Endodermal cell (in vitro differentiated cells): ENCODE results near the gene TPRG1L. TPM values are rescaled to one million over a fixed set of nuclear protein-coding genes. Genes with fewer than 3 reads are reported as not detected.

Experiments used
- DNase-seq: peaks from one replicate; pipeline ENCODE4 v3.0.0-alpha.2; 2017
- H3K27ac ChIP-seq: 2 replicates; pipeline ENCODE4 v1.5.1; 2013; ENCODE audit warnings: mild to moderate bottlenecking, low read depth, low read length, moderate library complexity
- H3K27me3 ChIP-seq: 2 replicates; pipeline ENCODE4 v1.6.1; 2013; ENCODE audit warnings: mild to moderate bottlenecking, low read length, moderate library complexity; ENCODE audit not compliant: insufficient read depth, control insufficient read depth, poor library complexity, severe bottlenecking
- H3K36me3 ChIP-seq: 2 replicates; pipeline ENCODE4 v1.7.0; 2013; ENCODE audit warnings: mild to moderate bottlenecking, low read length, moderate library complexity; ENCODE audit not compliant: control insufficient read depth, insufficient read depth
- H3K4me1 ChIP-seq: one replicate; pipeline ENCODE4 v1.7.0; 2013; ENCODE audit warnings: low read length; ENCODE audit not compliant: control insufficient read depth, insufficient read depth
- H3K4me3 ChIP-seq: 2 replicates; pipeline ENCODE4 v1.5.1; 2013; ENCODE audit warnings: mild to moderate bottlenecking, low read length, moderate library complexity
- H3K9ac ChIP-seq: 2 replicates; pipeline ENCODE4 v1.6.1; 2013; ENCODE audit warnings: mild to moderate bottlenecking, low read length, moderate library complexity; ENCODE audit not compliant: poor library complexity, severe bottlenecking; ENCODE audit errors: extremely low read depth
- H3K9me3 ChIP-seq: 2 replicates; pipeline ENCODE4 v1.6.1; 2013; ENCODE audit warnings: mild to moderate bottlenecking, low read length, moderate library complexity; ENCODE audit not compliant: control insufficient read depth
- H3K27ac Mint-ChIP-seq: 2 replicates; pipeline ENCODE4 v1.8.0; 2020; ENCODE audit warnings: mixed read lengths
- H3K27me3 Mint-ChIP-seq: 2 replicates; pipeline ENCODE4 v1.8.0; 2021; ENCODE audit warnings: mild to moderate bottlenecking, mixed read lengths; ENCODE audit not compliant: insufficient read depth
- H3K36me3 Mint-ChIP-seq: 2 replicates; pipeline ENCODE4 v1.8.0; 2020; ENCODE audit warnings: low read depth, mixed read lengths
- H3K4me1 Mint-ChIP-seq: 2 replicates; pipeline ENCODE4 v1.8.0; 2020; ENCODE audit warnings: mixed read lengths
- H3K4me3 Mint-ChIP-seq: 2 replicates; pipeline ENCODE4 v1.8.0; 2020; ENCODE audit warnings: mild to moderate bottlenecking, moderate library complexity, mixed read lengths
- H3K9me3 Mint-ChIP-seq: 2 replicates; pipeline ENCODE4 v1.8.0; 2020; ENCODE audit warnings: mild to moderate bottlenecking, mixed read lengths
- WGBS, 2 experiments: methylation state at CpG; one replicate each; pipeline versions ENCODE4 v1.1.5 to v1.1.7; 2013; ENCODE audit warnings: missing lambda C conversion rate in 2 of 2, mixed read lengths in 1 of 2; ENCODE audit not compliant: insufficient coverage in 1 of 2, insufficient read length in 1 of 2; 5-methylcytosine and 5-hydroxymethylcytosine counted together
- total RNA-seq, 2 donors: library from RNA; stranded (reverse); fragmentation: NEBNext Ultra II Directional in 1 of 2; extraction: Animal tissue kit (Norgen Biotek cat#: 25700) in 1 of 2; gene quantifications; 2 replicates in 1 of 2; 3 replicates in 1 of 2; pipeline ENCODE4 v1.2.1, GENCODE V29; 2021
- TF ChIP-seq, protein P1 (sequence below): fragments of 200-600 bp; sonication (generic); conservative IDR thresholded peaks from 2 replicates; pipeline ENCODE4 v1.5.0; 2021; ENCODE audit warnings: antibody characterized with exemption, mild to moderate bottlenecking

Gene TPRG1L
- total RNA-seq, 2 donors from 2014 or later: 50.4 to 56.4 TPM

DNA sequence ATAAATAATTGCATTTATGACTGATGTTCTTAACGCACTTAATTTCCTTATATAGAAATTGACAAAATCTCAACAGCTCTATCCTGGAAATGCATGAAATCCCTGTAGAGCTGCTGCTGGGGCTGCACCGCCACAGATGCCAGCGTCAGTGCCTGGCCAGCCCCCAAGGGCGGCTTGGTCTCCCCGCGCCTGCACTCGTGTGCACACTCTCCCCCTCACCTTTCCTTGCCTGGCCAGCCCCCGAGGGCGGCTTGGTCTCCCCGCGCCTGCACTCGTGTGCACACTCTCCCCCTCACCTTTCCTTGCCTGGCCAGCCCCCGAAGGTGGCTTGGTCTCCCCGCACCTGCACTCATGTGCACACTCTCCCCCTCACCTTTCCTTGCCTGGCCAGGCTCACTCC lies 11.3 kb downstream of the TPRG1L start:
- no peak overlapping the region for H3K27ac ChIP-seq
- H3K4me3 ChIP-seq: no peak overlapping the region
- no peaks in the 10 kb centered on the region for H3K9me3 Mint-ChIP-seq
- H3K27ac Mint-ChIP-seq: no peak overlapping the region
- no peak overlapping the region for H3K4me3 Mint-ChIP-seq
- no peaks in the 10 kb centered on the region for H3K27me3 ChIP-seq
- peaks cover 47% of the 10 kb centered on the region for H3K36me3 Mint-ChIP-seq
- DNase-seq: no peak
- TF ChIP-seq, protein P1, sequence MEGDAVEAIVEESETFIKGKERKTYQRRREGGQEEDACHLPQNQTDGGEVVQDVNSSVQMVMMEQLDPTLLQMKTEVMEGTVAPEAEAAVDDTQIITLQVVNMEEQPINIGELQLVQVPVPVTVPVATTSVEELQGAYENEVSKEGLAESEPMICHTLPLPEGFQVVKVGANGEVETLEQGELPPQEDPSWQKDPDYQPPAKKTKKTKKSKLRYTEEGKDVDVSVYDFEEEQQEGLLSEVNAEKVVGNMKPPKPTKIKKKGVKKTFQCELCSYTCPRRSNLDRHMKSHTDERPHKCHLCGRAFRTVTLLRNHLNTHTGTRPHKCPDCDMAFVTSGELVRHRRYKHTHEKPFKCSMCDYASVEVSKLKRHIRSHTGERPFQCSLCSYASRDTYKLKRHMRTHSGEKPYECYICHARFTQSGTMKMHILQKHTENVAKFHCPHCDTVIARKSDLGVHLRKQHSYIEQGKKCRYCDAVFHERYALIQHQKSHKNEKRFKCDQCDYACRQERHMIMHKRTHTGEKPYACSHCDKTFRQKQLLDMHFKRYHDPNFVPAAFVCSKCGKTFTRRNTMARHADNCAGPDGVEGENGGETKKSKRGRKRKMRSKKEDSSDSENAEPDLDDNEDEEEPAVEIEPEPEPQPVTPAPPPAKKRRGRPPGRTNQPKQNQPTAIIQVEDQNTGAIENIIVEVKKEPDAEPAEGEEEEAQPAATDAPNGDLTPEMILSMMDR: no peak
- no peaks in the 10 kb centered on the region for H3K4me1 ChIP-seq
- H3K4me1 Mint-ChIP-seq: no peaks in the 10 kb centered on the region
- peaks cover 27% of the 10 kb centered on the region for H3K36me3 ChIP-seq
- WGBS, 2 experiments: 93 to 96% methylated on average over 7 to 14 of the region's 14 CpGs
- no peaks in the 10 kb centered on the region for H3K27me3 Mint-ChIP-seq
- H3K9me3 ChIP-seq: no peaks in the 10 kb centered on the region
- no peak overlapping the region for H3K9ac ChIP-seq

DNA sequence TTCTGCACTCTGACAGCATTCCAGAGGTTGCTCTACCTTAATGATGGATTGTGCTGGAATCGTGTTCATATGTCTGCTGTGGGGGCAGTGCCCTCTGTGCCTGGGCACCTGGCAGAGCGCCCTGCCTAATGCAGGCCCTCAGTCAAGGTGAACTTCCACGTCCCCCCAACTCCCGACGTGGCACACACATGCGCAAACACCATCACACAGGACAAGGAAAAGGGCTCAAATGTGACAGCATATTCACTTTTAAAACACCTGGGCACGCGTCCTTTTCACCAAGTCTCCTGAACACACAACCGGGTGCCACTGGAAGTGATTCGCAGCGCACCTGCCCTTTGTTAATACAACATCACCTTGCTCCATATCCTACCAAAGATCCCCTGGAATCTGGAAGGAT lies 11.7 kb downstream of the TPRG1L start:
- no peak overlapping the region for H3K27ac ChIP-seq
- H3K27ac Mint-ChIP-seq: no peak overlapping the region
- DNase-seq: no peak
- no peaks in the 10 kb centered on the region for H3K4me1 ChIP-seq
- no peaks in the 10 kb centered on the region for H3K27me3 Mint-ChIP-seq
- 94 to 95% methylated on average over 11 of the region's 11 CpGs for WGBS, 2 experiments
- H3K9me3 ChIP-seq: no peaks in the 10 kb centered on the region
- H3K4me3 ChIP-seq: no peak overlapping the region
- peaks cover 47% of the 10 kb centered on the region for H3K36me3 Mint-ChIP-seq
- H3K36me3 ChIP-seq: peaks cover 27% of the 10 kb centered on the region
- H3K4me3 Mint-ChIP-seq: no peak overlapping the region
- no peaks in the 10 kb centered on the region for H3K9me3 Mint-ChIP-seq
- H3K27me3 ChIP-seq: no peaks in the 10 kb centered on the region
- H3K9ac ChIP-seq: no peak overlapping the region
- H3K4me1 Mint-ChIP-seq: no peaks in the 10 kb centered on the region
- TF ChIP-seq, protein P1: no peak

GRCh38 chr1:3638027-3638426 lies 13.2 kb downstream of the TPRG1L start:
- no peaks in the 10 kb centered on the region for H3K4me1 ChIP-seq
- H3K4me3 ChIP-seq: no peak overlapping the region
- no peaks in the 10 kb centered on the region for H3K27me3 ChIP-seq
- Mint-ChIP-seq H3K4me1 (no peaks in the 10 kb centered on the region), H3K9me3 (no peaks in the 10 kb centered on the region), H3K4me3 (no peak overlapping the region), H3K27ac (no peak overlapping the region), H3K36me3 (peaks cover 54% of the 10 kb centered on the region), H3K27me3 (no peaks in the 10 kb centered on the region)
- peaks cover 31% of the 10 kb centered on the region for H3K36me3 ChIP-seq
- no peak overlapping the region for H3K27ac ChIP-seq
- no peaks in the 10 kb centered on the region for H3K9me3 ChIP-seq
- no peak overlapping the region for H3K9ac ChIP-seq
- no peak for DNase-seq
- WGBS, 2 experiments: 90 to 93% methylated on average over 11 to 12 of the region's 12 CpGs
- TF ChIP-seq, protein P1: no peak
